H1 (cell line): ENCODE measurements around the gene GDE1. TPM values are rescaled to one million over a fixed set of nuclear protein-coding genes. Genes with fewer than 3 reads are reported as not detected.

Experiments
- CTCF ChIA-PET: fragments of 300-600 bp; sonication (Branson Sonifier 250); formaldehyde crosslinking; loops from one replicate; lab custom pipeline; 2021; ENCODE audit not compliant: partially characterized antibody; lab: Charles Lee
- POLR2A ChIA-PET: fragments of 300-600 bp; sonication (Branson Sonifier 250); formaldehyde crosslinking; loops from one replicate; lab custom pipeline; 2021; ENCODE audit warnings: inconsistent platforms; ENCODE audit not compliant: partially characterized antibody; lab: Charles Lee
- DNase-seq, 2 experiments: peaks; one replicate each; pipeline versions ENCODE4 v3.0.0 to v3.0.0-alpha.2; 2010 to 2022; ENCODE audit warnings: low spot score in 2 of 2, low read depth in 1 of 2, mixed read lengths in 1 of 2
- FAIRE-seq: peaks from 2 replicates; lab custom pipeline; 2011; peaks lifted over from hg19 to GRCh38; lab: Jason Lieb, UNC
- H2AFZ ChIP-seq: 2 replicates; pipeline ENCODE4 v1.8.1; 2012; ENCODE audit warnings: low read length, inconsistent platforms
- H2AK5ac ChIP-seq: 2 replicates; pipeline ENCODE4 v1.6.1; 2013; ENCODE audit warnings: low read depth, low read length
- H2BK120ac ChIP-seq: replicated peaks from 2 replicates; pipeline ENCODE3; 2013; ENCODE audit warnings: low read depth, low read length, inconsistent platforms
- H2BK12ac ChIP-seq: 2 replicates; pipeline ENCODE4 v1.6.1; 2013; ENCODE audit warnings: low read depth, low read length
- H2BK15ac ChIP-seq: 2 replicates; pipeline ENCODE4 v1.6.1; 2013; ENCODE audit warnings: low read length
- H2BK20ac ChIP-seq: 2 replicates; pipeline ENCODE4 v1.6.1; 2013; ENCODE audit warnings: low read length
- H2BK5ac ChIP-seq: 2 replicates; pipeline ENCODE4 v1.6.1; 2013; ENCODE audit warnings: low read depth, low read length
- H3K14ac ChIP-seq: 2 replicates; pipeline ENCODE4 v1.6.1; 2013; ENCODE audit warnings: inconsistent platforms; ENCODE audit not compliant: insufficient read length
- H3K18ac ChIP-seq: 2 replicates; pipeline ENCODE4 v1.6.1; 2013; ENCODE audit warnings: low read length; ENCODE audit errors: extremely low read depth
- H3K23ac ChIP-seq: 2 replicates; pipeline ENCODE4 v1.6.1; 2013; ENCODE audit warnings: inconsistent platforms; ENCODE audit not compliant: insufficient read length
- H3K23me2 ChIP-seq: 2 replicates; pipeline ENCODE4 v1.6.1; 2013; ENCODE audit warnings: low read depth, low read length
- H3K27ac ChIP-seq: 2 replicates; pipeline ENCODE4 v1.6.1; 2011; ENCODE audit warnings: low read depth, low read length, inconsistent platforms
- H3K27me3 ChIP-seq, 4 experiments: replicated peaks in 1 of 4; 1 replicate in 1 of 4; 2 replicates in 3 of 4; pipeline versions ENCODE4 v1.6.1 to v1.8.1; 2011 to 2013; ENCODE audit warnings: low read length in 3 of 4, mild to moderate bottlenecking in 3 of 4, inconsistent platforms in 2 of 4, mixed read lengths in 2 of 4, moderate library complexity in 1 of 4; ENCODE audit not compliant: control insufficient read depth in 3 of 4, insufficient read depth in 3 of 4; ENCODE audit errors: extremely low read depth in 1 of 4
- H3K36me3 ChIP-seq, 4 experiments: 2 replicates each; pipeline versions ENCODE4 v1.6.1 to v1.8.1; 2011 to 2013; ENCODE audit warnings: mild to moderate bottlenecking in 4 of 4, low read length in 3 of 4, moderate library complexity in 2 of 4, control low read depth in 1 of 4, inconsistent platforms in 1 of 4; ENCODE audit not compliant: insufficient read depth in 4 of 4, control insufficient read depth in 2 of 4
- H3K4ac ChIP-seq: replicated peaks from 2 replicates; pipeline ENCODE3; 2013; ENCODE audit warnings: low read length, low read depth, mixed read lengths, inconsistent platforms; ENCODE audit not compliant: insufficient read length
- H3K4me1 ChIP-seq, 4 experiments: replicated peaks in 1 of 4; 1 replicate in 1 of 4; 2 replicates in 3 of 4; pipeline versions ENCODE4 v1.6.1 to v1.8.1; 2011 to 2013; ENCODE audit warnings: low read length in 3 of 4, inconsistent platforms in 2 of 4, mixed read lengths in 1 of 4; ENCODE audit not compliant: insufficient read depth in 4 of 4, control insufficient read depth in 3 of 4
- H3K4me2 ChIP-seq, 2 experiments: 2 replicates each; pipeline versions ENCODE4 v1.6.1 to v1.8.1; 2011 to 2013; ENCODE audit warnings: low read depth in 2 of 2, low read length in 2 of 2, control low read depth in 1 of 2, inconsistent platforms in 1 of 2, mild to moderate bottlenecking in 1 of 2; ENCODE audit not compliant: insufficient read depth in 1 of 2
- H3K4me3 ChIP-seq, 4 experiments: fragments of 200-600, 300-600 bp in 1 of 4; sonication (generic), shearing (Covaris generic), sonication (Bioruptor Twin) in 1 of 4; 2 replicates each; pipeline versions ENCODE4 v1.5.1 to v1.8.1; 2011 to 2016; ENCODE audit warnings: low read length in 4 of 4, low read depth in 3 of 4, control low read depth in 2 of 4, inconsistent platforms in 2 of 4, mild to moderate bottlenecking in 2 of 4, mixed read lengths in 1 of 4, moderate library complexity in 1 of 4; ENCODE audit not compliant: insufficient read depth in 2 of 4; ENCODE audit errors: extremely low read depth in 1 of 4
- H3K56ac ChIP-seq: replicated peaks from 2 replicates; pipeline ENCODE3; 2013; ENCODE audit warnings: low read depth, mild to moderate bottlenecking, mixed read lengths, low read length, inconsistent platforms; ENCODE audit not compliant: insufficient read length
- H3K79me1 ChIP-seq: 2 replicates; pipeline ENCODE4 v1.6.1; 2013; ENCODE audit warnings: low read depth, low read length, control low read depth
- H3K79me2 ChIP-seq, 2 experiments: 2 replicates each; pipeline versions ENCODE4 v1.6.1 to v1.8.1; 2012 to 2013; ENCODE audit warnings: low read length in 2 of 2, mild to moderate bottlenecking in 2 of 2, inconsistent platforms in 1 of 2; ENCODE audit not compliant: insufficient read depth in 2 of 2, control insufficient read depth in 1 of 2
- H3K9ac ChIP-seq, 4 experiments: replicated peaks in 1 of 4; 1 replicate in 1 of 4; 2 replicates in 3 of 4; pipeline versions ENCODE4 v1.6.1 to v1.8.1; 2011 to 2013; ENCODE audit warnings: low read depth in 3 of 4, low read length in 3 of 4, control low read depth in 2 of 4, mild to moderate bottlenecking in 2 of 4, moderate library complexity in 2 of 4, inconsistent platforms in 1 of 4; ENCODE audit errors: extremely low read depth in 1 of 4
- H3K9me3 ChIP-seq, 2 experiments: 2 replicates each; pipeline versions ENCODE4 v1.6.1 to v1.8.1; 2012 to 2013; ENCODE audit warnings: mild to moderate bottlenecking in 2 of 2, moderate library complexity in 2 of 2, control low read depth in 1 of 2, inconsistent platforms in 1 of 2, low read depth in 1 of 2, low read length in 1 of 2, mixed read lengths in 1 of 2; ENCODE audit not compliant: insufficient read depth in 2 of 2
- H4K20me1 ChIP-seq, 2 experiments: replicated peaks in 1 of 2; 2 replicates each; pipeline versions ENCODE3 to v1.8.1; 2011 to 2013; ENCODE audit warnings: inconsistent platforms in 2 of 2, low read length in 2 of 2, mild to moderate bottlenecking in 1 of 2; ENCODE audit not compliant: insufficient read depth in 2 of 2, control insufficient read depth in 1 of 2
- H4K5ac ChIP-seq: 2 replicates; pipeline ENCODE4 v1.6.1; 2013; ENCODE audit warnings: low read length, low read depth, mixed read lengths, inconsistent platforms; ENCODE audit not compliant: insufficient read length
- H4K8ac ChIP-seq: 2 replicates; pipeline ENCODE4 v1.8.0; 2013; ENCODE audit warnings: mild to moderate bottlenecking, moderate library complexity, low read length, inconsistent platforms; ENCODE audit not compliant: insufficient read depth; ENCODE audit errors: extremely low read depth
- H4K91ac ChIP-seq: replicated peaks from 2 replicates; pipeline ENCODE3; 2013; ENCODE audit warnings: low read length, mixed read lengths, inconsistent platforms; ENCODE audit not compliant: insufficient read length
- CBX8 ChIP-seq: fragments of 300-800, 300-1000 bp; sonication (generic); IDR thresholded peaks from 2 replicates; pipeline ENCODE4 v1.7.1; 2016; ENCODE audit warnings: low read depth, low read length, borderline replicate concordance
- EGR1 ChIP-seq: IDR thresholded peaks from 2 replicates; pipeline ENCODE4 v1.6.1; 2011; ENCODE audit warnings: low read depth, low read length, borderline replicate concordance
- JUN ChIP-seq: IDR thresholded peaks from 2 replicates; pipeline ENCODE4 v1.6.1; 2011; ENCODE audit warnings: low read depth, mild to moderate bottlenecking, improper control_type of control experiment, low read length
- KDM4A ChIP-seq: IDR thresholded peaks from one replicate; pipeline ENCODE4 v1.7.1; 2012; ENCODE audit warnings: low read depth, mild to moderate bottlenecking, moderate library complexity, low read length, inconsistent platforms; ENCODE audit not compliant: severe bottlenecking
- KDM5A ChIP-seq: fragments of 200-600 bp; IDR thresholded peaks from 2 replicates; pipeline ENCODE4 v1.7.1; 2012; ENCODE audit warnings: mild to moderate bottlenecking, low read length, inconsistent platforms, mixed read lengths
- NRF1 ChIP-seq: IDR thresholded peaks from 2 replicates; pipeline ENCODE4 v1.6.1; 2011; ENCODE audit warnings: mild to moderate bottlenecking, low read depth, low read length, improper control_type of control experiment
- PHF8 ChIP-seq: fragments of 200-600 bp; sonication (generic); conservative IDR thresholded peaks from 2 replicates; pipeline ENCODE4 v1.7.1; 2012; ENCODE audit warnings: low read depth, mild to moderate bottlenecking, inconsistent platforms, low read length, moderate library complexity
- RAD21 ChIP-seq, 2 experiments: IDR thresholded peaks in 1 of 2; conservative IDR thresholded peaks in 1 of 2; 2 replicates each; pipeline ENCODE4 v1.6.1; 2011; ENCODE audit warnings: low read depth in 2 of 2, low read length in 2 of 2, improper control_type of control experiment in 1 of 2, inconsistent platforms in 1 of 2, mild to moderate bottlenecking in 1 of 2, moderate library complexity in 1 of 2
- SIX5 ChIP-seq: IDR thresholded peaks from 2 replicates; pipeline ENCODE4 v1.6.1; 2011; ENCODE audit warnings: mild to moderate bottlenecking, low read depth, low read length
- SP1 ChIP-seq: IDR thresholded peaks from 2 replicates; pipeline ENCODE4 v1.6.1; 2011; ENCODE audit warnings: low read depth, low read length
- TAF7 ChIP-seq: optimal IDR thresholded peaks from 2 replicates; pipeline ENCODE3; 2011; ENCODE audit warnings: low read depth, mild to moderate bottlenecking, inconsistent platforms, low read length, moderate library complexity, borderline replicate concordance
- TBP ChIP-seq: IDR thresholded peaks from 2 replicates; pipeline ENCODE4 v1.6.1; 2011; ENCODE audit warnings: low read depth, low read length, improper control_type of control experiment
- TCF12 ChIP-seq: IDR thresholded peaks from 2 replicates; pipeline ENCODE4 v1.6.1; 2011; ENCODE audit warnings: low read depth, mild to moderate bottlenecking, low read length
- WGBS, 2 experiments: shearing (Covaris generic) in 1 of 2; methylation state at CpG; one replicate each; pipeline versions ENCODE4 v1.1.6 to v1.1.7; 2013 to 2015; ENCODE audit warnings: low lambda C conversion rate in 2 of 2, mixed read lengths in 2 of 2, inconsistent platforms in 1 of 2, low coverage in 1 of 2, missing lambda C conversion rate in 1 of 2; ENCODE audit not compliant: insufficient replicate concordance in 2 of 2, insufficient coverage in 1 of 2, insufficient read length in 1 of 2; ENCODE audit errors: extremely low coverage in 1 of 2, missing lambda C conversion rate in 1 of 2; 5-methylcytosine and 5-hydroxymethylcytosine counted together
- polyA plus RNA-seq, 7 experiments: library from polyadenylated mRNA; depleted of rRNA in 3 of 7; stranded (reverse) in 5 of 7; unstranded in 2 of 7; fragments of >200 nt in 5 of 7; fragments of 200-250 nt in 2 of 7; gene quantifications; 1 replicate in 5 of 7; 2 replicates in 1 of 7; 4 replicates in 1 of 7; pipeline versions ENCODE4 v1.2.1 to v1.2.3, GENCODE V29; 2011 to 2013; ENCODE audit warnings: missing spikeins in 2 of 7, mixed read lengths in 2 of 7
- total RNA-seq: library from RNA; stranded (reverse); fragmentation: NEBNext Ultra II Directional; extraction: Animal tissue kit (Norgen Biotek cat#: 25700); gene quantifications from 2 replicates; pipeline ENCODE4 v1.2.1, GENCODE V29; 2021
- TF ChIP-seq, protein P1 (sequence below): IDR thresholded peaks from 2 replicates; pipeline ENCODE4 v1.6.1; 2011; ENCODE audit warnings: low read length, improper control_type of control experiment

Gene GDE1
- total and polyA plus RNA-seq, 2 of the 8 experiments (the other 6 are each of a cell fraction or from before 2014, with no cell fraction given) = 29.2 to 70.8 TPM

DNA sequence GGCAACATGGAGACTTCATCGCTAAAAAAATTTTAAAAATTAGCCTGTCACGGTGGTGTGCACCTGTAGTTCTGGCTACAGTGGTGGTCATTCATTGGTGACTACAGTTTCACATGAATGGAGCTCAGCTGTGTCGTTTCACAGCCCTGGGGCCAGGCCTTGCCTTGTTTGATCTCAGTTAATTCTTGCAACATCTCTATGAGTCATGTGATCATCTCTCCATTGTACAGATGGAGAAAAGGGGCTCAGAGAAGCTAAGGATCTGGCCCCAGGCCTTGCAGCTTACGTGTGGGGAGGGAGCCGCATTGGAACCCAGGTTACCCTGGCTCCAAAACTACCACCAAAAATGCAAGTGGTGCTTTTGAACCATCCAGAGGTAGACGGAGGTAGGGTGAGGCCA is 49.4 kb downstream of the GDE1 start:
- Histone ChIP-seq H2BK12ac (no peak overlapping the region), H3K79me1 (no peaks in the 10 kb centered on the region), H3K23me2 (no peaks in the 10 kb centered on the region), H3K27ac (no peak overlapping the region), H2BK5ac (no peak overlapping the region), H3K4me3 (no peak overlapping the region), H4K91ac (no peak overlapping the region), H3K4me1 (no peaks in the 10 kb centered on the region; a peak in 1 of 7 replicates), H3K9me3 (peaks cover 3 to 14% of the 10 kb centered on the region in 2 experiments; a peak in 3 of 4 replicates), H3K79me2 (no peaks in the 10 kb centered on the region), H2BK120ac (no peak overlapping the region), H3K27me3 (no peaks in the 10 kb centered on the region), H3K23ac (no peak overlapping the region), H3K56ac (no peak overlapping the region), H3K18ac (no peak overlapping the region), H2AK5ac (no peak overlapping the region), H2BK15ac (no peak overlapping the region), H2AFZ (no peak overlapping the region), H3K9ac (no peak overlapping the region), H3K4ac (no peak overlapping the region), H4K20me1 (no peaks in the 10 kb centered on the region), H3K14ac (no peak overlapping the region), H3K36me3 (no peaks in the 10 kb centered on the region), H4K8ac (no peak overlapping the region), H4K5ac (no peak overlapping the region), H2BK20ac (no peak overlapping the region), H3K4me2 (no peak overlapping the region)
- TF ChIP-seq TCF12 (no peak), CBX8 (no peak), TBP (no peak), TAF7 (no peak), JUN (no peak), RAD21 (IDR thresholded peaks at IDR 0.05 in 1 of 2, conservative IDR thresholded peaks at IDR 0.05 in 1 of 2; ENCODE audit: low read depth in 2 of 2, low read length in 2 of 2) (no peak), KDM5A (no peak), KDM4A (no peak), SIX5 (no peak), EGR1 (no peak), NRF1 (no peak), PHF8 (no peak), SP1 (no peak)
- TF ChIP-seq, protein P1, sequence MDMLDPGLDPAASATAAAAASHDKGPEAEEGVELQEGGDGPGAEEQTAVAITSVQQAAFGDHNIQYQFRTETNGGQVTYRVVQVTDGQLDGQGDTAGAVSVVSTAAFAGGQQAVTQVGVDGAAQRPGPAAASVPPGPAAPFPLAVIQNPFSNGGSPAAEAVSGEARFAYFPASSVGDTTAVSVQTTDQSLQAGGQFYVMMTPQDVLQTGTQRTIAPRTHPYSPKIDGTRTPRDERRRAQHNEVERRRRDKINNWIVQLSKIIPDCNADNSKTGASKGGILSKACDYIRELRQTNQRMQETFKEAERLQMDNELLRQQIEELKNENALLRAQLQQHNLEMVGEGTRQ = no peak
- ChIA-PET POLR2A (no interaction called here), CTCF (interaction anchor here (1.1 to 1.8 kb wide), 6 partner anchors 10 to 83 kb away, joined by 3 to 6 read pairs (median 3); no protein-coding TSS in a partner anchor)
- DNase-seq = no peak
- WGBS, 2 experiments = 91% methylated on average over 6 of the region's 6 CpGs; no CpG with 5 or more reads in 1 of the 2 experiments
- no peak for FAIRE-seq
